Endothelial cell (in vitro differentiated cells): ENCODE data around the gene ADARB2. TPM values are rescaled to one million over a fixed set of nuclear protein-coding genes. Genes with fewer than 3 reads are reported as not detected.

Source experiments
- DNase-seq: peaks from one replicate; pipeline ENCODE4 v3.0.0; 2021; ENCODE audit warnings: low spot score
- H3K27ac Mint-ChIP-seq: one replicate; pipeline ENCODE4 v1.8.0; 2021; ENCODE audit warnings: mixed read lengths, inconsistent platforms; ENCODE audit not compliant: unreplicated experiment
- H3K27me3 Mint-ChIP-seq: one replicate; pipeline ENCODE4 v1.8.0; 2021; ENCODE audit warnings: mild to moderate bottlenecking, moderate library complexity, mixed read lengths, inconsistent platforms; ENCODE audit not compliant: unreplicated experiment
- H3K36me3 Mint-ChIP-seq: one replicate; pipeline ENCODE4 v1.8.0; 2021; ENCODE audit warnings: mild to moderate bottlenecking, low read depth, mixed read lengths, inconsistent platforms; ENCODE audit not compliant: unreplicated experiment
- H3K4me1 Mint-ChIP-seq: one replicate; pipeline ENCODE4 v1.8.0; 2021; ENCODE audit warnings: mild to moderate bottlenecking, mixed read lengths, inconsistent platforms; ENCODE audit not compliant: unreplicated experiment
- H3K4me3 Mint-ChIP-seq: one replicate; pipeline ENCODE4 v1.8.0; 2021; ENCODE audit warnings: mild to moderate bottlenecking, mixed read lengths, inconsistent platforms; ENCODE audit not compliant: unreplicated experiment
- H3K9me3 Mint-ChIP-seq: one replicate; pipeline ENCODE4 v1.8.0; 2021; ENCODE audit warnings: mixed read lengths, inconsistent platforms; ENCODE audit not compliant: unreplicated experiment
- CTCF ChIP-seq: fragments of 200-600 bp; sonication (generic); IDR thresholded peaks from one replicate; pipeline ENCODE4 v1.5.0; 2021; ENCODE audit warnings: antibody characterized with exemption; ENCODE audit not compliant: unreplicated experiment
- total RNA-seq: library from RNA; stranded (reverse); fragmentation: NEBNext Ultra II Directional; extraction: Animal tissue kit (Norgen Biotek cat#: 25700); gene quantifications from one replicate; pipeline ENCODE4 v1.2.1, GENCODE V29; 2021; ENCODE audit not compliant: unreplicated experiment

Gene ADARB2
- total RNA-seq, 1 donor from 2014 or later = 54.9 TPM

GRCh38 chr10:1452777-1453176 is 284.5 kb downstream of the ADARB2 start:
- no peak overlapping the region for H3K4me3 Mint-ChIP-seq
- peaks cover 3% of the 10 kb centered on the region for H3K27me3 Mint-ChIP-seq
- no peaks in the 10 kb centered on the region for H3K36me3 Mint-ChIP-seq
- no peak for DNase-seq
- H3K4me1 Mint-ChIP-seq = peaks cover 24% of the 10 kb centered on the region
- no peak overlapping the region for H3K27ac Mint-ChIP-seq
- no peaks in the 10 kb centered on the region for H3K9me3 Mint-ChIP-seq
- TF ChIP-seq CTCF = no peak

GRCh38 chr10:1451941-1452340 is 285.4 kb downstream of the ADARB2 start:
- no peaks in the 10 kb centered on the region for H3K9me3 Mint-ChIP-seq

GRCh38 chr10:1451362-1451888 is 285.9 kb downstream of the ADARB2 start:
- H3K27me3 Mint-ChIP-seq = peaks cover 3% of the 10 kb centered on the region
- no peak for TF ChIP-seq CTCF
- H3K27ac Mint-ChIP-seq = no peak overlapping the region
- H3K4me1 Mint-ChIP-seq = peaks cover 23% of the 10 kb centered on the region
- H3K4me3 Mint-ChIP-seq = no peak overlapping the region
- H3K9me3 Mint-ChIP-seq = no peaks in the 10 kb centered on the region
- no peaks in the 10 kb centered on the region for H3K36me3 Mint-ChIP-seq
- DNase-seq = no peak

More at GRCh38 chr10:1451941-1452340, 285.4 kb downstream of the ADARB2 start:
- Mint-ChIP-seq H3K27ac (no peak overlapping the region), H3K27me3 (peaks cover 3% of the 10 kb centered on the region), H3K4me1 (peaks cover 24% of the 10 kb centered on the region), H3K36me3 (no peaks in the 10 kb centered on the region), H3K4me3 (no peak overlapping the region)
- DNase-seq = no peak
- no peak for TF ChIP-seq CTCF

GRCh38 chr10:1449572-1450205 is 287.6 kb downstream of the ADARB2 start:
- Mint-ChIP-seq H3K27ac (no peak overlapping the region), H3K9me3 (no peaks in the 10 kb centered on the region), H3K36me3 (no peaks in the 10 kb centered on the region), H3K27me3 (peaks cover 3% of the 10 kb centered on the region), H3K4me1 (peaks cover 10% of the 10 kb centered on the region), H3K4me3 (no peak overlapping the region)
- DNase-seq = no peak
- no peak for TF ChIP-seq CTCF

- Mint-ChIP-seq H3K27me3 (peaks cover 3% of the 10 kb centered on the region), H3K4me3 (no peak overlapping the region), H3K4me1 (peaks cover 10% of the 10 kb centered on the region), H3K36me3 (no peaks in the 10 kb centered on the region), H3K9me3 (no peaks in the 10 kb centered on the region), H3K27ac (no peak overlapping the region)
- DNase-seq = no peak
- TF ChIP-seq CTCF = no peak
Measured at GRCh38 chr10:1449021-1449420, 288.3 kb downstream of the ADARB2 start.
